Stimulated activated naive B cell treated with anti-CD40 and anti-IgM and Interleukin-4, amounts not matched to agents 10 μg/mL and 1 μg/mL and 100 μg/mL, for 72 hours (primary cell): ENCODE results near the gene HLA-C.

ENCODE experiments used
- ATAC-seq, 2 donors: fragments of 150-1000 bp; cut with Tn5 transposase; replicated peaks; 2 replicates each; pipeline ENCODE4 v1.10.0; 2021; ENCODE audit warnings: moderate library complexity in 1 of 2
- DNase-seq: peaks from one replicate; pipeline ENCODE4 v3.0.0; 2021
- H3K27ac Mint-ChIP-seq: one replicate; pipeline ENCODE4 v1.8.0; 2022; ENCODE audit warnings: mild to moderate bottlenecking, mixed read lengths
- H3K27me3 Mint-ChIP-seq, 2 donors: one replicate each; pipeline ENCODE4 v1.8.0; 2022; ENCODE audit warnings: mixed read lengths in 2 of 2
- H3K36me3 Mint-ChIP-seq, 2 donors: one replicate each; pipeline ENCODE4 v1.8.0; 2022; ENCODE audit warnings: mixed read lengths in 2 of 2, mild to moderate bottlenecking in 1 of 2
- H3K4me1 Mint-ChIP-seq, 2 donors: one replicate each; pipeline ENCODE4 v1.8.0; 2022; ENCODE audit warnings: mixed read lengths in 2 of 2, mild to moderate bottlenecking in 1 of 2
- H3K4me3 Mint-ChIP-seq, 2 donors: one replicate each; pipeline ENCODE4 v1.8.0; 2022; ENCODE audit warnings: mild to moderate bottlenecking in 2 of 2, mixed read lengths in 2 of 2, moderate library complexity in 1 of 2
- H3K9me3 Mint-ChIP-seq, 2 donors: one replicate each; pipeline ENCODE4 v1.8.0; 2022; ENCODE audit warnings: mixed read lengths in 2 of 2, mild to moderate bottlenecking in 1 of 2

Gene HLA-C

DNA sequence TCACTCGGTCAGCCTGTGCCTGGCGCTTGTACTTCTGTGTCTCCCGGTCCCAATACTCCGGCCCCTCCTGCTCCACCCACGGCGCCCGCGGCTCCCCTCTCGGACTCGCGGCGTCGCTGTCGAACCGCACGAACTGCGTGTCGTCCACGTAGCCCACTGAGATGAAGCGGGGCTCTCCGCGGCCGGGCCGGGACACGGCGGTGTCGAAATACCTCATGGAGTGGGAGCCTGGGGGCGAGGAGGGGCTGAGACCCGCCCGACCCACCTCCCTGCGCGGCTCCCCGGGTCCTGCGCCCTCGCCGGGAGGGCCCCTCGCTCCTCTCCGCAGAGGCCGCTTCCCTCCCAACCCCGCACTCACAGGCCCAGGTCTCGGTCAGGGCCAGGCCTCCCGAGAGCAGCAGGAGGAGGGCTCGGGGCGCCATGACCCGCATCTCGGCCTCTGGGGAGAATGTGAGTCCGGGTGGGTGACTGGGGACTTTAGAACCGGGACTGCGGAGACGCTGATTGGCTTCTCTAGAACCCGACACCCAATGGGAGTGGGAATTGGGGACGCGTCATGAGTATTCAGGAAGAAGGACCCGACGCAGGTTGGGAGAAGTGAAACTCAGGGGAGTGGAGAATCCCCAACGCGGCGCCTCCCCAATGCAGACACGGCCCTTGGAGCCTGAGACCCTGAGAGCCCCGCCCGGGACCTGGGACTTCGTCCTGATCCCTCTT, at the start of gene HLA-C:
HLA-C (minus strand) TSS at position 452 of the 717 bp plus-strand sequence; CDS start at position 431, 21 bp downstream.
- Mint-ChIP-seq H3K36me3 (peaks cover 45 to 49% of the 10 kb centered on the region in 2 donors), H3K4me3 (peak within 1 kb of the TSS; percentile 88 to 94), H3K9me3 (no peaks in the 10 kb centered on the region)

DNA sequence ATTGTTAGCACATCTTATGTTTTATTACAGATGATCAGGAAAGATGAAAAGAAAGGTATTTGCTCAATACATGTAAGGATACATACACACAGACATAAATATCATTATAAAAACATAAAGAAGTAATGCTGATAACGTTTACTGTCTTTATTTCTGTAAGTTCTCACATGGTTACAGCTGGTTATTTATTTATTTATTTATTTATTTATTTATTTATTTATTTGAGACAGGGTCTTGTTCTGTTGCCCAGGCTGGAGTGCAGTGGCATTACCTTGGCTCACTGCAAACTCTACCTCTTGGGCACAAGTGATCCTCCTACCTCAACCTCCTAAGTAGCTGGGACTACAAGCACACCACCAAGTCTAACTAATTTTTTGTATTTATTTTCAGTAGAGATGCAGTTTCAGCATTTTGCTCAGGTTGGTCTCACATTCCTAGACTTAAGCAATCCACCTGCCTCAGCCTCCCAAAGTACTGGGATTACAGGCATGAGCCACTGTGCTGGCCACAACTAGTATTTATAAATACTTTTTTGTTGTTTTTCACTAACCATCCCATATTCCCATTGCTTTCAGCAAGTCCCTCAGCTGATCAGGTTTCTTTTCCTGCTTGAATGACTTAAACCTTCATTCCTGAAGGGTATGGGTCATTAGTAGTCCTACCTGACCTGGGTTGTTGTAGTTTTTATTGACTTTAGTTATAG, 49.3 kb upstream of the HLA-C start:
- H3K9me3 Mint-ChIP-seq = peaks cover 0 to 4% of the 10 kb centered on the region in 2 donors
- peaks cover 4% of the 10 kb centered on the region in 2 donors for H3K36me3 Mint-ChIP-seq
- no peaks in the 10 kb centered on the region for H3K4me1 Mint-ChIP-seq
- peaks cover 21 to 51% of the 10 kb centered on the region in 2 donors for H3K27me3 Mint-ChIP-seq
- ATAC-seq (no peak), DNase-seq (no peak)
- H3K4me3 Mint-ChIP-seq = no peak overlapping the region
- no peak overlapping the region for H3K27ac Mint-ChIP-seq

More for the DNA sequence above, at the start of gene HLA-C:
- peak; percentile 84 to 86 for ATAC-seq
- DNase-seq = peak; percentile 84
- Mint-ChIP-seq H3K4me1 (peaks cover 40 to 68% of the 10 kb centered on the region in 2 donors), H3K27ac (peak within 1 kb of the TSS; percentile 100), H3K27me3 (no peaks in the 10 kb centered on the region)

DNA sequence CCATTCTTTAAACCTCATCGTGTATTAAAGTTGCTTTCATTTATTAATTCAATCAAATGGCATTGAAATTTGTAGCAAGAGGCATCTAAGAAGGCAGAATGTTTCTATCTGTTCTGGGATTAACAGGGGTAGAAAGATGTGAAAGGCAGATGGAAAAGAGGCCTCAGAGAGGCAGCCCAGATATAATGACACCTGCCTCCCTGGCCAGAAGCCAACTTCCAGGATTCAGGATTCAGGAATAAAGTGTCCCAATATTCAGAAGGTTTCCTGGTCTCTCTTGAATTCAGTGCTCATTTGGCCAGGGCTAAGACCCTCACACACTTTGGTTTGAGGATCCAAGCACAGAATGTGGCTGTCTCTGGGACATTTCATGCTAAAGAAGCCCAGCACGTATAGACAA, 45.1 kb upstream of the HLA-C start:
- Mint-ChIP-seq H3K27me3 (peaks cover 5 to 31% of the 10 kb centered on the region in 2 donors), H3K27ac (no peak overlapping the region), H3K9me3 (no peaks in the 10 kb centered on the region), H3K4me3 (no peak overlapping the region), H3K36me3 (no peaks in the 10 kb centered on the region), H3K4me1 (no peaks in the 10 kb centered on the region)
- ATAC-seq (no peak), DNase-seq (no peak)

DNA sequence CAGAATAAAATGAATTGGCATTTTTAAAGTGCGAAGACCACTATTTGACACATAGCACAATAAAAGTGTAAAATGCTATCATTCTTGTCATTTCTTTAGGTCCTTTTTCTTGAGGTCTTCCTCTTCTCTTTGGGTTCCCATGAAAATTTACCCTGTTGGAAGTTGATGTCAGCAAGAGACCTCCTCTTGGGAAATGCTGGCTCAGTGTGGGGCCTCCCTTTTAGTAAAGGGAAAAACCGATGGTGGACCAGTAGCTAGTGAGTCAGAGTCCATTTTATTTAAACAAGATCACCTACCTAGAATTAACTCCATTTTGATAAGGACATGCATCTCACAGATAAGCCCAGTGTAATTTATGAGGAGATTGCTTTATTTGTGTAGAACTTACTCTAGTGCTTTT, 37.7 kb upstream of the HLA-C start:
- ATAC-seq (no peak), DNase-seq (no peak)
- no peaks in the 10 kb centered on the region for H3K9me3 Mint-ChIP-seq
- peak overlapping the region; percentile 22 for H3K27ac Mint-ChIP-seq
- H3K27me3 Mint-ChIP-seq = peaks cover 14 to 35% of the 10 kb centered on the region in 2 donors
- peaks cover 0 to 2% of the 10 kb centered on the region in 2 donors for H3K36me3 Mint-ChIP-seq
- H3K4me3 Mint-ChIP-seq = peak overlapping the region; percentile 51 to 54
- H3K4me1 Mint-ChIP-seq = peaks cover 8 to 16% of the 10 kb centered on the region in 2 donors

DNA sequence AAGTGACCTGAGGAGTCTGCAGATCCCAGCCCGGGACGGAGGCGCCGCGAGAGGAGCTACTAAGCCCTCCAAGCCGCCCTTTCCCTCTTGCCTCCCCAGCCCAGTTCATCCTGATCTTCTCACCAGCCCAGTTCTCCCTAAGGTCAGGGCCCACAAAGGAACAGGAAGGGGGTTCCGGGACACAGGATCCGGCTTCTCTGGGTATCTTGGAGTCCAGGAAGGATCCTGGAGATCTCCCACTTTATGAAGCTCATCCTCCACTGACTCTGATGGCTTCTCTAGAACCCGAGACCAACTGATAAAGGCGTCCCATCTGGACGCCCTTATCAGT, 36.9 kb upstream of the HLA-C start:
- H3K27ac Mint-ChIP-seq = peak overlapping the region; percentile 94
- peaks cover 0 to 2% of the 10 kb centered on the region in 2 donors for H3K36me3 Mint-ChIP-seq
- H3K4me1 Mint-ChIP-seq = peaks cover 8 to 16% of the 10 kb centered on the region in 2 donors
- peaks cover 14 to 38% of the 10 kb centered on the region in 2 donors for H3K27me3 Mint-ChIP-seq
- H3K4me3 Mint-ChIP-seq = peak overlapping the region; percentile 91 to 92
- ATAC-seq (no peak), DNase-seq (no peak)
- H3K9me3 Mint-ChIP-seq = no peaks in the 10 kb centered on the region

DNA sequence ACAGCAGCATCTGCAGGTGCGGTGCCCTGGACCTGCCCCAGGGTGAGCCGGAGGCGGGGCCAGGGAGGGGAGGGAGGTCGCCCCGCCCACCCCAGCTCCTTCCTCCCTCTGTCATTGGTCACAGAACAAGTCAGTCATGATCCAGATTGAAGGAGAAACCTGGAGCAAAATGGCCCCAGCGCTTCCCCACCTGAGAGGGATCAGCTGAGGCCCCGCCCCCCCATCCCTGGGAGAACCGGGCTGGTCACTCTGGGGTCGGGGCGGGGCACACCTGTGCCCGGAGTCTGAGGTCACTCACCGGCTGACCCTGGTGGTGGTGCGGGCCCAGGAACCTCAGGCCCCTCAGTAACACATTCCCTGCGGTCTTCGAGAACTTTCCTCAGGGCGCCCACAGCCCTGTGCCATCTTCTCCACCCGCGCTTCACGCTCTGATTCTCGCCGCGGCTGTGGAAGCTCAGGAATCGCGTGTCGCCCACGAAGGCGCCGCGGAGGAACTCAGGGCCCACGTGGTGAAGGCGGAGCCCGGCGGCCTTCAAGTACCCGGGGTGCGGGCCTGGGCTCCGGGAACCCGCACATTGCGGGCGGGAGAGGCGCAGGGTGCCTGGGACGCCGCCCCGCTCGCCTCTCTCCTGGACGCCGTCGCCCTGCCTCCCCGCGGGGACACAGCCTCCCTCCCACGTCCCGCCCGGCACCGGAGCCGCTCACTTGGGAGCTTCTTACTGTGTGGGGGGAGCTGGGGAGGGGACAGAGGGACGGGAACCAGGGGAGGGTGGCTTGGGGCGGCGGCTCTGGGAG, 36.4 kb upstream of the HLA-C start:
- Mint-ChIP-seq H3K4me1 (peaks cover 8 to 16% of the 10 kb centered on the region in 2 donors), H3K27me3 (peaks cover 19 to 44% of the 10 kb centered on the region in 2 donors), H3K27ac (peak overlapping the region; percentile 94), H3K9me3 (no peaks in the 10 kb centered on the region), H3K36me3 (peaks cover 0 to 2% of the 10 kb centered on the region in 2 donors), H3K4me3 (peak overlapping the region; percentile 91 to 92)
- peak; percentile 73 for DNase-seq
- ATAC-seq = peak; percentile 95 to 96

DNA sequence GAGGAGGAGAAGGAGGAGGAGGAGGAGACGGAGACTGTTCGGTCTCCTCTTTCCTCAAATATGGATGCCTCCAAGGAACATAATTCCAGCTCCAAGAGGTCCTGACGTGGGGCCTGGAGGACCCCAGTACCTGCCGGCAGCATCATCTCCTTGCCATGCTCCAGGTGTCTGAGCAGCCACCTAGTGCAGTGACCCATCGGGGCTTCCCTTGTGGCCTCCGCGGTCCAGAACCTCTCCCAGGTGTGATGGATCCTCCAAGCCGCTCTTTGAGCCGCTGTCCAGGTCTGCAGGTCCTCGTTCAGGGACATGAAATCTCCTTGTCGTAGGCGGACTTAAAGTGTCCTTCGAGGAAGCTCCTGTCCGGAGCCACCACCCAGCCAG, 35.8 kb upstream of the HLA-C start:
- Mint-ChIP-seq H3K27me3 (peaks cover 23 to 50% of the 10 kb centered on the region in 2 donors), H3K27ac (no peak overlapping the region), H3K36me3 (peaks cover 0 to 2% of the 10 kb centered on the region in 2 donors), H3K9me3 (no peaks in the 10 kb centered on the region), H3K4me3 (peak overlapping the region; percentile 91 to 92), H3K4me1 (peaks cover 8 to 16% of the 10 kb centered on the region in 2 donors)
- ATAC-seq = no peak
- DNase-seq = no peak

DNA sequence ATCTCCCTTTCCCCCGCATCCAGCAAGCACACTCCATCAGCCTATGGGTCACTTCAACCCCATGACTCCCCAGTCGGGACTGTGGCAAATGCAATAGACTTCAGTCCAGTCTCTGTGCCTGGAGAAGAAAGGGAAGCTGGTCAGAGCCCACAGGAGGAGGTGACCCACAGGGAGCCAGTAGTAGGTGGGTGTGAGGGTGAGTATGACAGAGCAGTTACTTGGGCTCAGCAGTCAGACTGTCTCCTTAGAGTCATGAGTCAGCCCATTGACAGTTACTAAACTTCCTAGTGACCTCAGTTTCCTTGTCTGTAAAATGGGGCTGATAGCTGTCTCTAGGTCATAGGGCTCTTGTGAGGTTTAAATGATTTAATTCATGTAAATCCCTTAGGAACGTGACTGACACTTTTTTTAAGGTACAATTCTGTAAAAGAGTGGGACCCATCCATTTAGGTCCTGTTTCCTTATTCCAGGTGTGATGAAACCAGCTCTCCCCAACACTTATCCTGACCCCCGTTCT, 33.9 kb upstream of the HLA-C start:
- H3K27me3 Mint-ChIP-seq = peaks cover 31 to 62% of the 10 kb centered on the region in 2 donors
- no peak for ATAC-seq
- no peak overlapping the region for H3K4me3 Mint-ChIP-seq
- peaks cover 0 to 2% of the 10 kb centered on the region in 2 donors for H3K36me3 Mint-ChIP-seq
- no peaks in the 10 kb centered on the region for H3K9me3 Mint-ChIP-seq
- H3K27ac Mint-ChIP-seq = no peak overlapping the region
- peaks cover 8 to 16% of the 10 kb centered on the region in 2 donors for H3K4me1 Mint-ChIP-seq
- no peak for DNase-seq

DNA sequence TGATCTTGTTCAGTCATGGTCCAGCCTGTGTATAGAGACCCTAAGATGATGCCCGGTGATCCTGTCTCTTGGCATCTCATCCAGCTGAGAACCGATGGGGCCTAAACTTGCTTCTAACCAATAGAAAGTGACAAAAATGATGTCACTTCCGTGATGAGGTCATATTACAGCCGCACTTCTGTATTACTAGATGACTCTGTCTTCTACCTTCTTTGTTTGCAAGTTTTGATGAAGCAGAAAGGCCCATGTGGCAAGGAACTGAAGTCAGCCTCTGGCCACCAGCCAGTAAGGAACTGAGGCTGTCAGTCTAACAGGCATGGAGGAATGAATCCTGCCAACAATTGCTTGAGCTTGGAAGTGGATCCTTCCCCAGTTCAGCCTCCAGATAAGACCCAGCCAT, 32.8 kb upstream of the HLA-C start:
- Mint-ChIP-seq H3K4me3 (no peak overlapping the region), H3K4me1 (peaks cover 8 to 16% of the 10 kb centered on the region in 2 donors), H3K27ac (no peak overlapping the region), H3K27me3 (peaks cover 27 to 59% of the 10 kb centered on the region in 2 donors), H3K9me3 (no peaks in the 10 kb centered on the region), H3K36me3 (peaks cover 0 to 2% of the 10 kb centered on the region in 2 donors)
- no peak for ATAC-seq
- no peak for DNase-seq

DNA sequence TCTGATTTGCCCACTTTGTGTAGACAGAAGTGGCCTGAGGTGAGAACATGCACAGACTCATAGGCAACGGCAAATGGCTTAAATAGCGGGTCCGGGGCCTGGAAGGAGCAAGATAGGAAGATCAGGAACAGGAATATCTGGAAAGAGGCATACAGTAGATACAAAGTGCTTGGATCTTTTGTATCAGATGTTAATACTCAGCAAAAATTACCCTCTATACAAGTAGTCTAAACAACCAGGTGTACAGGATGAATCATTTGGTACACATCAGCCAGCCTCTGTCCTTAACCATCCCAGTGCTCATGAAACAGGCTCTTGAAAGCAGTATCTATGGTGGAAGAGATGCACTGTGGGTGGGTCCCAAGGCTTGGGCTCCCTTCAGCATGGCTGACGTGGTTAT, 28.9 kb upstream of the HLA-C start:
- no peak for DNase-seq
- Mint-ChIP-seq H3K27ac (no peak overlapping the region), H3K4me1 (no peaks in the 10 kb centered on the region), H3K27me3 (peaks cover 35 to 38% of the 10 kb centered on the region in 2 donors), H3K36me3 (no peaks in the 10 kb centered on the region), H3K4me3 (no peak overlapping the region), H3K9me3 (peaks cover 0 to 7% of the 10 kb centered on the region in 2 donors)
- ATAC-seq = no peak

DNA sequence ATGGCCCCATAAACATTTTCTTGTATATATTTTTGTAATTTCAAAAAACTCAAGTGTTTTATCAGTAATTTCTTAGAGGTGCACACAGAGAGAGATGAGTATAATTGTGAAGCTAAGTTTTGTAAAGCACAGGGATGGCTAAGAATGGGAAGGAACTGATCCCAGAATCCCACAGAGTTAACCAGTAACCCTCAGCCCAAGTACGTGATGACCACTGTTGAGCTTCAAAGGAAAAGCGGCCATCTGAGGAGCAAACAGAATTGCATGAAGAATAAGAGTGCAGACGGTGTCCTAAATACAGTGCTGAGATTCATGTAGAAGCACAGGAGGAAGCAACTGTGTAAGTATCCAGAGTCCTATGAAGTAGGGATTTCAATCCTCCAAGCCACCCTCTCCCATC, 28.1 kb upstream of the HLA-C start:
- peaks cover 0 to 7% of the 10 kb centered on the region in 2 donors for H3K9me3 Mint-ChIP-seq
- H3K27ac Mint-ChIP-seq = no peak overlapping the region
- H3K36me3 Mint-ChIP-seq = no peaks in the 10 kb centered on the region
- no peak for DNase-seq
- no peak overlapping the region for H3K4me3 Mint-ChIP-seq
- peaks cover 34 to 35% of the 10 kb centered on the region in 2 donors for H3K27me3 Mint-ChIP-seq
- ATAC-seq = no peak
- no peaks in the 10 kb centered on the region for H3K4me1 Mint-ChIP-seq

DNA sequence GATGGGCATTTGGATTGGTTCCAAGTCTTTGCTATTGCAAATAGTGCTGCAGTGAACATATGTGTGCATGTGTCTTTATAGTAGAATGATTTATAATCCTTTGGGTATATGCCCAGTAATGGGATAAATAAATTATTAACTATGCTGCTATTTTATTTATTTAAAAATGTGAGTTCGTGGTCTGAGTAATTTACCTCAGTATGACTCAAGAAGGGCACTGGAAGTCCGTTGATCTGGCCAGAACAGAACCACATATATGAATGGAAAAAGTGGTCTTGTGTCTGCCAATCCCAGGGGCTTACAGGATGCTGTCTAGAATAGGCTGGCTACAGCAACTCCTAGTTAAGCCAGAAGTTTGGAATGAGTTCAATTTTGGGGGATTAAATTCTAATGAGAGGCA, 27.6 kb upstream of the HLA-C start:
- ATAC-seq (no peak), DNase-seq (no peak)
- Mint-ChIP-seq H3K9me3 (peaks cover 0 to 7% of the 10 kb centered on the region in 2 donors), H3K36me3 (no peaks in the 10 kb centered on the region), H3K4me1 (no peaks in the 10 kb centered on the region), H3K27me3 (peaks cover 35 to 39% of the 10 kb centered on the region in 2 donors), H3K27ac (no peak overlapping the region), H3K4me3 (no peak overlapping the region)

DNA sequence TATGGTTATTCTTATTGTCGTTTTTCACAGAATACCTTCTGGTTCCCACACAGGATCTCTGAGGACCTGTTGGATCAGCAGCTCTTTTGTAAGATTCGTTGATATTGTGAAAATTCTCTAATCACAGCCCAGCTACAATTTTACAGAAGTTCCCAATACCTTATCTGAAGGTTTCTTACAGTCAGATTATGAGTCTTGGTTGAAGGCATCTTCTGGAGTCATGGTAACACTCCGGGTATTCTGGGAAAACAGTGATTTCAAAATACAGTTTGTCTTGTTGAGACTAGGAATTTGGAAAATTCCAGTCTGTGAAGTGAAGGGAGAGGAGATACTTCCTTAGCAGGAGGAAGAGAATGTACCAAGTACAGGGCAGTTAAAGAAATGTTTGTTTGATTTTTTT, 22.2 kb upstream of the HLA-C start:
- DNase-seq (no peak), ATAC-seq (no peak)
- peaks cover 0 to 7% of the 10 kb centered on the region in 2 donors for H3K9me3 Mint-ChIP-seq
- no peak overlapping the region for H3K4me3 Mint-ChIP-seq
- no peaks in the 10 kb centered on the region for H3K36me3 Mint-ChIP-seq
- H3K27ac Mint-ChIP-seq = no peak overlapping the region
- H3K27me3 Mint-ChIP-seq = peaks cover 34 to 37% of the 10 kb centered on the region in 2 donors
- no peaks in the 10 kb centered on the region for H3K4me1 Mint-ChIP-seq

DNA sequence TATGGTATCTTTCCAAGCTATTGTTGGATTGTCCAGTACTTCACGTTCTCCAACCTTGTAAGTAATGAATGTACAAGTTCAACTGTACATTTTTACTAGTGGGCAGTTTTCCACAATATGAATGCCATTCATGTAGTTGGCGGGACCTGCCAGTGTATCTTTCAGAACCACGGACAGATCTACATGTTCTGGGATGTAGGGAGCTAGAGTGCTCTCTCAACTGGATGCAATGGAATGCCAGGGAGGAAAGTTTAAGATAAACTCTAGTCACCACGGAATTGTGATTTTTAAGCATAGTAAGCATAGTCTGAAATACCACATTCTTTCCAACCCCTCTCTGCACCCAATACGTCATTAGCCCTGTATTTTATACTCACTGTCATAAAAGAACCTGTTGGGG, 21.5 kb upstream of the HLA-C start:
- ATAC-seq (no peak), DNase-seq (no peak)
- Mint-ChIP-seq H3K27ac (no peak overlapping the region), H3K9me3 (peaks cover 0 to 6% of the 10 kb centered on the region in 2 donors), H3K27me3 (peaks cover 33 to 37% of the 10 kb centered on the region in 2 donors), H3K4me1 (no peaks in the 10 kb centered on the region), H3K36me3 (no peaks in the 10 kb centered on the region), H3K4me3 (no peak overlapping the region)
